Testis (tissue), 3 donors: Measurements from ENCODE around the gene HSPG2. TPM values are rescaled to one million over a fixed set of nuclear protein-coding genes. Genes with fewer than 3 reads are reported as not detected.

Experiments used
- DNase-seq: peaks from one replicate; pipeline ENCODE4 v3.0.0-alpha.2; 2019
- H3K27ac ChIP-seq, 2 donors: fragments of 200-600 bp; sonication (generic); one replicate each; pipeline ENCODE4 v1.5.1; 2019
- H3K27me3 ChIP-seq: fragments of 200-600 bp; sonication (generic); one replicate; pipeline ENCODE4 v1.5.1; 2019
- H3K36me3 ChIP-seq: fragments of 200-600 bp; sonication (generic); one replicate; pipeline ENCODE4 v1.5.1; 2017; ENCODE audit warnings: low read depth; ENCODE audit errors: missing control alignments
- H3K4me1 ChIP-seq: fragments of 200-600 bp; sonication (generic); one replicate; pipeline ENCODE4 v1.5.1; 2019
- H3K4me3 ChIP-seq, 2 donors: fragments of 200-600 bp; sonication (generic); one replicate each; pipeline ENCODE4 v1.5.1; 2017 to 2019
- H3K9me3 ChIP-seq: fragments of 200-600 bp; sonication (generic); one replicate; pipeline ENCODE4 v1.5.1; 2017
- CTCF ChIP-seq, 3 experiments: fragments of 450-650 bp in 2 of 3; fragments of 200-600 bp in 1 of 3; sonication (generic) in 1 of 3; IDR thresholded peaks; one replicate each; pipeline ENCODE4 v1.5.1; 2016 to 2019; ENCODE audit warnings: antibody characterized with exemption in 3 of 3, mild to moderate bottlenecking in 2 of 3, moderate library complexity in 1 of 3
- POLR2A ChIP-seq: fragments of 450-650 bp; IDR thresholded peaks from one replicate; pipeline ENCODE4 v1.6.1; 2017; ENCODE audit warnings: antibody characterized with exemption, mild to moderate bottlenecking, moderate library complexity
- WGBS, 2 donors: methylation state at CpG; one replicate each; pipeline ENCODE4 v1.1.5; 2018; 5-methylcytosine and 5-hydroxymethylcytosine counted together
- intact Hi-C: fragments of 100-400 bp; cut with DNase I; formaldehyde crosslinking; loops from one replicate; pipeline ENCODE4 v1.15.1; 2023; ENCODE audit warnings: low total_unique reads
- polyA plus RNA-seq: library from polyadenylated mRNA; stranded (reverse); fragments of 350-450 nt; fragmentation: Illumina TruSeq; extraction: RNeasy Lipid Tissue Mini Kit (QIAGEN cat#74804); gene quantifications from one replicate; pipeline ENCODE4 v1.2.3, GENCODE V29; 2014; ENCODE audit warnings: low read depth, low replicate concordance; ENCODE audit not compliant: insufficient read depth
- total RNA-seq, 2 donors: library from RNA; depleted of rRNA; stranded (reverse); fragments of >200 nt; gene quantifications; one replicate each; pipeline ENCODE4 v1.2.3, GENCODE V29; 2016

HSPG2 gene
- total and polyA plus RNA-seq, 3 donors from 2014 or later, result 51.8 to 72.1 (median 54.2) TPM

GRCh38 chr1:21901473-21901847 lies 35.6 kb downstream of the HSPG2 start:
- no peak overlapping the region for H3K4me3 ChIP-seq
- peaks cover 57% of the 10 kb centered on the region for H3K4me1 ChIP-seq
- 57% methylated on average over 5 of the region's 5 CpGs; no CpG with 5 or more reads in 1 of the 2 donors for WGBS, 2 donors
- H3K9me3 ChIP-seq, result no peaks in the 10 kb centered on the region
- H3K27ac ChIP-seq, result peak overlapping the region; percentile 13 to 71
- H3K36me3 ChIP-seq, result no peaks in the 10 kb centered on the region
- intact Hi-C loops, result no loop called here
- DNase-seq, result no peak
- H3K27me3 ChIP-seq, result no peaks in the 10 kb centered on the region
- TF ChIP-seq POLR2A (no peak), CTCF (IDR thresholded peaks at IDR 0.05) (no peak)

- TF ChIP-seq POLR2A (no peak), CTCF (IDR thresholded peaks at IDR 0.05) (no peak)
- no peak for DNase-seq
- Histone ChIP-seq H3K27me3 (no peaks in the 10 kb centered on the region), H3K36me3 (no peaks in the 10 kb centered on the region), H3K9me3 (no peaks in the 10 kb centered on the region), H3K27ac (peak overlapping the region; percentile 13 to 71), H3K4me1 (peaks cover 56% of the 10 kb centered on the region), H3K4me3 (no peak overlapping the region)
- intact Hi-C loops, result no loop called here
- 74 to 76% methylated on average over 13 of the region's 13 CpGs for WGBS, 2 donors
Observed at GRCh38 chr1:21900766-21901472, 36.2 kb downstream of the HSPG2 start.

- Histone ChIP-seq H3K27ac (peak overlapping the region in 1 of 2 donors; percentile 39), H3K4me1 (peaks cover 54% of the 10 kb centered on the region), H3K4me3 (no peak overlapping the region), H3K36me3 (no peaks in the 10 kb centered on the region), H3K27me3 (no peaks in the 10 kb centered on the region), H3K9me3 (no peaks in the 10 kb centered on the region)
- DNase-seq, result no peak
- WGBS, 2 donors, result 48 to 59% methylated on average over 5 to 8 of the region's 8 CpGs
- no peak for TF ChIP-seq CTCF (IDR thresholded peaks at IDR 0.05)
- TF ChIP-seq POLR2A, result no peak
- intact Hi-C loops, result loop anchor here (10.0 kb wide), 1 partner anchor 55 kb away; no protein-coding TSS in a partner anchor
Observed at GRCh38 chr1:21899987-21900386, 37.1 kb downstream of the HSPG2 start.

GRCh38 chr1:21899267-21899810 lies 37.8 kb downstream of the HSPG2 start:
- H3K27ac ChIP-seq, result peak overlapping the region in 1 of 2 donors; percentile 39
- 80 to 83% methylated on average over 2 to 4 of the region's 4 CpGs for whole genome bisulfite sequencing, 2 donors
- DNase-seq, result no peak

More at GRCh38 chr1:21899267-21899810, 37.8 kb downstream of the HSPG2 start:
- Histone ChIP-seq H3K4me1 (peaks cover 54% of the 10 kb centered on the region), H3K4me3 (no peak overlapping the region), H3K36me3 (no peaks in the 10 kb centered on the region), H3K27me3 (no peaks in the 10 kb centered on the region), H3K9me3 (no peaks in the 10 kb centered on the region)
- intact Hi-C loops, result loop anchor here (10.0 kb wide), 1 partner anchor 55 kb away; no protein-coding TSS in a partner anchor
- no peak for TF ChIP-seq CTCF (IDR thresholded peaks at IDR 0.05)
- no peak for TF ChIP-seq POLR2A
